HFFc6 (cell line): ENCODE results near the gene DCUN1D1. TPM values are rescaled to one million over a fixed set of nuclear protein-coding genes. Genes with fewer than 3 reads are reported as not detected.

Experiments used
- DNase-seq: peaks from one replicate; pipeline ENCODE4 v3.0.0-alpha.2; 2018
- H3K27ac Mint-ChIP-seq: 2 replicates; pipeline ENCODE4 v1.8.0; 2020; ENCODE audit warnings: mild to moderate bottlenecking, mixed read lengths
- H3K27me3 Mint-ChIP-seq: 2 replicates; pipeline ENCODE4 v1.8.0; 2021; ENCODE audit warnings: mild to moderate bottlenecking, moderate library complexity, mixed read lengths; ENCODE audit not compliant: insufficient read depth
- H3K36me3 Mint-ChIP-seq: 2 replicates; pipeline ENCODE4 v1.8.0; 2021; ENCODE audit warnings: low read depth, mixed read lengths
- H3K4me1 Mint-ChIP-seq: 2 replicates; pipeline ENCODE4 v1.8.0; 2020; ENCODE audit warnings: low read depth, mixed read lengths
- H3K4me3 Mint-ChIP-seq: 2 replicates; pipeline ENCODE4 v1.8.0; 2020; ENCODE audit warnings: mild to moderate bottlenecking, moderate library complexity, mixed read lengths
- H3K9me3 Mint-ChIP-seq: 2 replicates; pipeline ENCODE4 v1.8.0; 2020; ENCODE audit warnings: mild to moderate bottlenecking, mixed read lengths
- total RNA-seq, 6 experiments: library from RNA; stranded (reverse); fragmentation: NEBNext Ultra II Directional; extraction: Animal tissue kit (Norgen Biotek cat#: 25700); gene quantifications; 2 replicates in 1 of 6; 3 replicates in 5 of 6; pipeline ENCODE4 v1.2.3, GENCODE V29; 2021
- TF ChIP-seq, protein P1 (sequence below): fragments of 200-600 bp; sonication (generic); IDR thresholded peaks from 2 replicates; pipeline ENCODE4 v1.5.0; 2021; ENCODE audit warnings: antibody characterized with exemption, mild to moderate bottlenecking

DCUN1D1 gene
- total RNA-seq, 6 experiments from 2014 or later = 46.1 to 56.9 (median 52.2) TPM

DNA sequence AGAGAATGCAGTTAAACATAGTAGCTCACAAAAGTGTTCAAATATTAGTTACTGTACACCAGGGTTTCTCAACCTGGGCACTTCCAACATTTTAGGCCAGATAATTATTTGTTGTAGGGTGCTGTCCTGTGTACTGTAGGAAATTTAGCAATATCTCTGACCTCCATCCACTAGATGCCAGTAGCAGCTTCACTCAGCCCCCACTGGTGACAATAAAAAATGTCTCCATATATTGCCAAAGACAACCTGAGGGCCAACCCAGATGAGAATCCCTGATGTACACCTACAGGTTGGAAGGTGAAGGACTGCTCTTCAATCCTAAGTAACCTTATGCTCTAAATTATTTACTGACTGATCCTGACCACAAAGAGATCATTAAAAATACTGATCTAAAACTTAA, 32.5 kb downstream of the DCUN1D1 start:
- H3K27me3 Mint-ChIP-seq = no peaks in the 10 kb centered on the region
- H3K4me1 Mint-ChIP-seq = no peaks in the 10 kb centered on the region
- TF ChIP-seq, protein P1, sequence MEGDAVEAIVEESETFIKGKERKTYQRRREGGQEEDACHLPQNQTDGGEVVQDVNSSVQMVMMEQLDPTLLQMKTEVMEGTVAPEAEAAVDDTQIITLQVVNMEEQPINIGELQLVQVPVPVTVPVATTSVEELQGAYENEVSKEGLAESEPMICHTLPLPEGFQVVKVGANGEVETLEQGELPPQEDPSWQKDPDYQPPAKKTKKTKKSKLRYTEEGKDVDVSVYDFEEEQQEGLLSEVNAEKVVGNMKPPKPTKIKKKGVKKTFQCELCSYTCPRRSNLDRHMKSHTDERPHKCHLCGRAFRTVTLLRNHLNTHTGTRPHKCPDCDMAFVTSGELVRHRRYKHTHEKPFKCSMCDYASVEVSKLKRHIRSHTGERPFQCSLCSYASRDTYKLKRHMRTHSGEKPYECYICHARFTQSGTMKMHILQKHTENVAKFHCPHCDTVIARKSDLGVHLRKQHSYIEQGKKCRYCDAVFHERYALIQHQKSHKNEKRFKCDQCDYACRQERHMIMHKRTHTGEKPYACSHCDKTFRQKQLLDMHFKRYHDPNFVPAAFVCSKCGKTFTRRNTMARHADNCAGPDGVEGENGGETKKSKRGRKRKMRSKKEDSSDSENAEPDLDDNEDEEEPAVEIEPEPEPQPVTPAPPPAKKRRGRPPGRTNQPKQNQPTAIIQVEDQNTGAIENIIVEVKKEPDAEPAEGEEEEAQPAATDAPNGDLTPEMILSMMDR = 0 out of 2 replicates have a peak, but pooled peaks have one; percentile 36
- H3K36me3 Mint-ChIP-seq = peaks cover 31% of the 10 kb centered on the region
- H3K9me3 Mint-ChIP-seq = no peaks in the 10 kb centered on the region
- H3K4me3 Mint-ChIP-seq = no peak overlapping the region
- no peak overlapping the region for H3K27ac Mint-ChIP-seq
- DNase-seq = no peak

- H3K4me1 Mint-ChIP-seq = no peaks in the 10 kb centered on the region
- TF ChIP-seq, protein P1 = no peak
Measured at GRCh38 chr3:182941719-182942118, 38.6 kb downstream of the DCUN1D1 start.

DNA sequence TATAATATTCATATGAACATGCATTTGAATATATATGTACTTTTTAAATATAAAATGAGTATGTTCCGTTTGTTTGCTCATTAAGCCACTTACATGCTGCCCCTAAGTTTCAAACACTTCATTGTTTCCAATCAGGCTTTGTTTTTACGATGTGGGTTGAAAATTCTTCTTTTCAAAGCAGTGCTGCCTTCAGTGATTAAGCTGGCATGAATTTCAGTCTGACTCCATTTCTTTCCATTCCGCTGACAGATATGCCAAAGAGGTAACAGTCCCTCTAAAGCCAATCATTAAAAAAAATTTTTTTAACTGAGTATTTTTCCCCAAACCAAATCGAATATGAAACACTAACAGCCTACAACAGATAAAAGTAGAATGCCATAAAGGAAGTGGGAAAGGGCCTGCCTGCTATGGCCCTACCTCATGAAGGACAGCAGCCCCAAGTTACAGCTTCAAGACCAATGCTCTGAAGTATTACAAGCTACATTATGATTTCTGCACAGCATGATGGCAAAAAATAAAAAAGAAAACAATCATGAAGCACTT, 40.0 kb downstream of the DCUN1D1 start:
- Mint-ChIP-seq H3K9me3 (no peaks in the 10 kb centered on the region), H3K36me3 (peaks cover 13% of the 10 kb centered on the region)

More at GRCh38 chr3:182941719-182942118, 38.6 kb downstream of the DCUN1D1 start:
- DNase-seq = no peak
- Mint-ChIP-seq H3K36me3 (peaks cover 24% of the 10 kb centered on the region), H3K27ac (no peak overlapping the region), H3K27me3 (no peaks in the 10 kb centered on the region), H3K9me3 (no peaks in the 10 kb centered on the region), H3K4me3 (no peak overlapping the region)

GRCh38 chr3:182937293-182938051, 42.9 kb downstream of the DCUN1D1 start:
- peaks cover 15% of the 10 kb centered on the region for H3K36me3 Mint-ChIP-seq

More for the DNA sequence above, 40.0 kb downstream of the DCUN1D1 start:
- Mint-ChIP-seq H3K27me3 (no peaks in the 10 kb centered on the region), H3K4me1 (no peaks in the 10 kb centered on the region), H3K27ac (no peak overlapping the region), H3K4me3 (no peak overlapping the region)
- TF ChIP-seq, protein P1 = no peak
- no peak for DNase-seq

GRCh38 chr3:182936918-182937285, 43.4 kb downstream of the DCUN1D1 start:
- H3K9me3 Mint-ChIP-seq = no peaks in the 10 kb centered on the region
- peaks cover 20% of the 10 kb centered on the region for H3K36me3 Mint-ChIP-seq
- H3K27me3 Mint-ChIP-seq = peaks cover 3% of the 10 kb centered on the region; the same call in 1 of the 2 replicates
- no peak for DNase-seq
- H3K4me3 Mint-ChIP-seq = no peak overlapping the region
- no peaks in the 10 kb centered on the region for H3K4me1 Mint-ChIP-seq
- TF ChIP-seq, protein P1 = no peak
- no peak overlapping the region for H3K27ac Mint-ChIP-seq

More at GRCh38 chr3:182937293-182938051, 42.9 kb downstream of the DCUN1D1 start:
- Mint-ChIP-seq H3K27me3 (peaks cover 3% of the 10 kb centered on the region; the same call in 1 of the 2 replicates), H3K4me1 (no peaks in the 10 kb centered on the region), H3K4me3 (no peak overlapping the region), H3K9me3 (no peaks in the 10 kb centered on the region), H3K27ac (no peak overlapping the region)
- TF ChIP-seq, protein P1 = no peak
- DNase-seq = no peak
